ENCODE data around the gene FUT6. TPM values are rescaled to one million over a fixed set of nuclear protein-coding genes. Genes with fewer than 3 reads are reported as not detected.
"Not testable (repeated sequence)": the region's sequence is repeated elsewhere in the genome, so short reads cannot be mapped to it uniquely, and the experiment has no call there.

FUT6 gene
- total and polyA plus RNA-seq, 5 experiments from 2014 or later: not detected

DNA sequence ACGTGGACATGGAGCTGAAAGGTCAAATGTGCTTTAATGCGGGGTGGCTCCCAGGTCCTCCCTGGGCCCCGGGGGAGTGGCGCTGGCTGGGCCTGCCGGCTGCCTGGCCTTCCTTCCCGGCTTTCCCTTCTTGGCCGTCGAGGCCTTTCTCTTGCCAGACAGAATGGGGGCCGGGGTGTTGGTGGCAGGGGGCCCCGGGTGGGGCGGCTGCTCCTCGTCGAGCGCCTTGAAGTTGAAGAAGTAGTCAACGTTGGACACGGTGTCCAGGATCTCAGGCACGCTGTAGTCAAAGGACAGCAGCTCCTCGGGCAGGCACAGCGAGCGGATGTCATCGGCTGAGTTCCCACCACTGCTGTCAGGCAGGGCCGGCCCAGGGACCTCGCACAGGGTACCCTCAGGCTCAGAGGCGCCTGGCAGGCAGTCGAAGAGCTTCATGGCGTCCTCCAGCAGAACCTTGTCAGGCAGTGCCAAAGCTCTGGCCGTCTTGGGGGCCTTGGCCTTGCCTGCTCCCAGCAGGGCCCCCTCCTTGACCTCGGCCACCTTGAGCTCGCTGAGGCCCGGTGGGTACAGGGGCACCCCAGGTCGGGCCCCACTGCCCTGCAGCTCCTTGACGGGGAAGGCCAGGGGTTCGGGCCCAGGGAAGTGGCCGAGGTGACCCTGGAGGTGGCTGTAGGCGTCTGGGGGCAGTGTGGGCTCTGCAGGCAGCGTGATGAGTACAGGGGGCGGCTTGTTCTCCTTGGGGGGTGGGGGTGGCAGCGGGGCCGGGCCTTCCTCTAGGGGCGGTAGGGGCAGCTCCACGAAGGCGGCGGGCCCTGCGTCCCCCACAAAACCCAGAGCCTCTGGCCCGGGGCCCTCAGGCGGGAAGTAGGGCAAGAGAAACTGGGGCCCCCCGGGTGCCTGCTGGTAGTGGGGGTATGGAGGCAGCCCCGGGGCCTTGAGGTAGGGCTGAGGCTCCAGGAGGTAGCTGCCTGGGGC lies 56.3 kb downstream of the FUT6 start:
- Mint-ChIP-seq H3K4me1 (peaks cover 2% of the 10 kb centered on the region in 4 donors), H3K27me3 (no peaks in the 10 kb centered on the region), H3K36me3 (peaks cover 0 to 22% (median 5%) of the 10 kb centered on the region in 3 donors), H3K27ac (peak overlapping the region in 1 of 10 donors; percentile 53), H3K4me3 (no peak overlapping the region), H3K9me3 (no peaks in the 10 kb centered on the region)
- DNase-seq (no peak), ATAC-seq (peak; percentile 9 to 12)
- POLR2A ChIA-PET: interaction anchor here (1.6 kb wide), 1 partner anchor 63 kb away, joined by 4 read pairs; the partner anchor contains the start of genes CATSPERD and LONP1

DNA sequence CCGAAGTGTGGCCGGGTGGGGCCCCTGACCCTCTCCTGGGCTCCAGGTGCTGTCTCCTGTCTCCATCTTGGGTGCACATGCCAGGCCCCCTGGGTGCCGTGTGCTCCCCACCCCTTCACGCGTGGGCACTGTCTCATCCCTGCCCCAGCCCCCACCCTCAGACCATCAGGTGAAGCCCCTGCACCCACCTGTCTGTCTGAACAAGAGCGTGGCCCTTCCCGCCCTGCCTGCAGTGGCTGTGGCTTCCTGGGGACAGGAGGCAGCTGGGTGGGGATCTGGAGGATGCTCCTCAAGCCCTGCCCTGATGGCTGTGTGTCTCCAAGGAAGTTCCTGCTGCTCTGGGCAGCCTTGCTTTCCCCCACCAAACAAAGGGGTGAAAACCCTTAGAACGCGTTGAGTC lies 57.2 kb downstream of the FUT6 start:
- ATAC-seq (no peak), DNase-seq (no peak)
- no peak overlapping the region for H3K4me3 Mint-ChIP-seq
- no peaks in the 10 kb centered on the region for H3K9me3 Mint-ChIP-seq
- peaks cover 0 to 2% (median 0%) of the 10 kb centered on the region in 4 donors for H3K4me1 Mint-ChIP-seq
- H3K27ac Mint-ChIP-seq: no peak overlapping the region
- peaks cover 0 to 17% (median 5%) of the 10 kb centered on the region in 3 donors for H3K36me3 Mint-ChIP-seq
- POLR2A ChIA-PET: interaction anchor here (1.6 kb wide), 1 partner anchor 62 kb away, joined by 4 read pairs; the partner anchor contains the start of genes CATSPERD and LONP1
- no peaks in the 10 kb centered on the region for H3K27me3 Mint-ChIP-seq

DNA sequence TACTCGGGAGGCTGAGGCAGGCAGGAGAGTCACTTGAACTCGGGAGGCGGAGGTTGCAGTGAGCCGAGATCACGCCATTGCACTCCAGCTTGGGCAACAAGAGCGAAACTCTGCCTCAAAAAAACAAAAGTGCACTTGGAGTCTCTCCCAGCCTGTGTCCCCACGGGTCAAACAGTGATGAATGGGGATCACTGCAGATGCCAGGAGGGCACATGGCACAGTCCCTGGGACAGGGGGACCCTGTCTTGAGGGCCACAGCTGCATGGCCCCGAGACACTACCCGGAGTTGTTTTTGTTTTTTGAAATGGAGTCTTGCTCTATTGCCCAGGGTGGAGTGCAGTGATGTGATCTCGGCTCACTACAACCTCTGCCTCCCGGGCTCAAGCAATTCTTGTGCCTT lies 58.6 kb downstream of the FUT6 start:
- ATAC-seq, H3K9me3 Mint-ChIP-seq, H3K36me3 Mint-ChIP-seq, DNase-seq, H3K27me3 Mint-ChIP-seq, H3K27ac Mint-ChIP-seq, H3K4me3 Mint-ChIP-seq, H3K4me1 Mint-ChIP-seq: not testable (repeated sequence)
- POLR2A ChIA-PET: interaction anchor here (0.6 kb wide), 1 partner anchor 1677 kb away, joined by 3 read pairs; no protein-coding TSS in a partner anchor

Other genes starting within 250 kb of the FUT6 start
- 100 to 1,000 TPM; 218 to 221 TPM for gene SAFB2, start 216.9 kb downstream of the FUT6 start, total RNA-seq
- gene SAFB2, start 216.9 kb downstream of the FUT6 start, polyA plus RNA-seq: 10 to 100 TPM; 25.8 to 47.4 (median 28.7) TPM
- gene SAFB, start 216.6 kb downstream of the FUT6 start, total RNA-seq: 100 to 1,000 TPM; 188 to 191 TPM
- 100 to 1,000 TPM in 1 of 3 donors, 10 to 100 TPM in 2; 28.6 to 135 (median 59.3) TPM for gene SAFB, start 216.6 kb downstream of the FUT6 start, polyA plus RNA-seq
- gene MICOS13, start 159.2 kb downstream of the FUT6 start, total RNA-seq: 10 to 100 TPM; 40.1 to 40.6 TPM
- 100 to 1,000 TPM in 2 of 3 donors, 10 to 100 TPM in 1; 95.5 to 110 (median 102) TPM for gene MICOS13, start 159.2 kb downstream of the FUT6 start, polyA plus RNA-seq
- gene HSD11B1L, start 158.7 kb downstream of the FUT6 start, total RNA-seq: 1 to 10 TPM; 2.8 to 4.1 TPM
- 1 to 10 TPM; 5.5 to 6.0 (median 5.7) TPM for gene HSD11B1L, start 158.7 kb downstream of the FUT6 start, polyA plus RNA-seq
- 1,000 to 10,000 TPM; 1,442 to 1,445 TPM for gene RPL36, start 149.4 kb downstream of the FUT6 start, total RNA-seq
- 1,000 to 10,000 TPM; 2,357 to 2,883 (median 2,631) TPM for gene RPL36, start 149.4 kb downstream of the FUT6 start, polyA plus RNA-seq
- gene LONP1, start 119.6 kb downstream of the FUT6 start, total RNA-seq: 10 to 100 TPM; 74.3 to 75.3 TPM
- 10 to 100 TPM; 19.9 to 45.5 (median 21.6) TPM for gene LONP1, start 119.6 kb downstream of the FUT6 start, polyA plus RNA-seq
- not detected for gene CATSPERD, start 119.1 kb downstream of the FUT6 start, total RNA-seq
- gene CATSPERD, start 119.1 kb downstream of the FUT6 start, polyA plus RNA-seq: not detected
- gene PRR22, start 55.0 kb downstream of the FUT6 start, total RNA-seq: 1 to 10 TPM; 8.9 to 10.0 TPM
- not detected for gene PRR22, start 55.0 kb downstream of the FUT6 start, polyA plus RNA-seq
- 100 to 1,000 TPM; 113 to 116 TPM for gene DUS3L, start 48.5 kb downstream of the FUT6 start, total RNA-seq
- gene DUS3L, start 48.5 kb downstream of the FUT6 start, polyA plus RNA-seq: 10 to 100 TPM; 26.3 to 43.2 (median 41.1) TPM
- under 1 TPM; 0.82 to 0.88 TPM for gene NRTN, start 34.6 kb downstream of the FUT6 start, total RNA-seq
- under 1 TPM; 0.19 to 0.88 (median 0.81) TPM for gene NRTN, start 34.6 kb downstream of the FUT6 start, polyA plus RNA-seq
- under 1 TPM in 1 of 2 experiments, not detected in 1; 0.16 TPM for gene FUT3, start 11.7 kb upstream of the FUT6 start, total RNA-seq
- gene FUT3, start 11.7 kb upstream of the FUT6 start, polyA plus RNA-seq: not detected
- under 1 TPM; 0.34 to 0.38 TPM for gene FUT5, start 30.8 kb upstream of the FUT6 start, total RNA-seq
- gene FUT5, start 30.8 kb upstream of the FUT6 start, polyA plus RNA-seq: under 1 TPM in 1 of 3 donors, not detected in 2; 0.10 TPM
- 100 to 1,000 TPM; 116 to 131 TPM for gene NDUFA11, start 64.1 kb upstream of the FUT6 start, total RNA-seq
- gene NDUFA11, start 64.1 kb upstream of the FUT6 start, polyA plus RNA-seq: 100 to 1,000 TPM; 374 to 404 (median 395) TPM
- gene VMAC, start 65.2 kb upstream of the FUT6 start, total RNA-seq: 10 to 100 TPM; 32.7 to 34.5 TPM
- gene VMAC, start 65.2 kb upstream of the FUT6 start, polyA plus RNA-seq: 1 to 10 TPM; 6.2 to 8.4 (median 7.0) TPM
- 10 to 100 TPM; 55.9 to 58.3 TPM for gene CAPS, start 74.6 kb upstream of the FUT6 start, total RNA-seq
- gene CAPS, start 74.6 kb upstream of the FUT6 start, polyA plus RNA-seq: 1 to 10 TPM; 1.3 to 2.8 (median 2.0) TPM
- gene RANBP3, start 138.4 kb upstream of the FUT6 start, total RNA-seq: 100 to 1,000 TPM; 128 to 145 TPM
- gene RANBP3, start 138.4 kb upstream of the FUT6 start, polyA plus RNA-seq: 10 to 100 TPM in 1 of 3 donors, 1 to 10 TPM in 2; 7.7 to 13.0 (median 9.1) TPM

Measured in naive thymus-derived CD8-positive, alpha-beta T cell (primary cell).